ENCODE results near the gene SHC3.

SHC3 gene

DNA sequence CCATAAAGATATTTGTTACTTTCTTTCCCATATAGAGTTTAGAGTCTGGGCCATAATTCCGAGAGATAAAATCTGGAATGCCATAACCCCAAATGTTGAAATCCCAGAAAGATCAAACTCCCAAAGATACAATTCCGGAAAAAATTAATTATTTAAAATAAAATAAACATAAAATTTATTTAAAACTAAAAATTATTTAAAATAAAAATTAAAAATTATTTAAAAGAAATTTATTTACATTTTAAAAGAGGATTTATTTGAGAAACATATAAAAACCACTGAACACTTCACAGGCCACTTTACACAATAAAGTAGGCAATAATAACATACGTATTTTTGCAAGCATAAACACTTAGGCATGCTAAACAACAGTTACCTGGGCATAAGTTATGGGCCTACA, 57.9 kb downstream of the SHC3 start:
- no peak for TF ChIP-seq GATA2 (IDR thresholded peaks at IDR 0.05; ENCODE audit: low read depth, low read length)
- no peak for TF ChIP-seq GATA3 (IDR thresholded peaks at IDR 0.05; ENCODE audit: low read depth, low read length)

DNA sequence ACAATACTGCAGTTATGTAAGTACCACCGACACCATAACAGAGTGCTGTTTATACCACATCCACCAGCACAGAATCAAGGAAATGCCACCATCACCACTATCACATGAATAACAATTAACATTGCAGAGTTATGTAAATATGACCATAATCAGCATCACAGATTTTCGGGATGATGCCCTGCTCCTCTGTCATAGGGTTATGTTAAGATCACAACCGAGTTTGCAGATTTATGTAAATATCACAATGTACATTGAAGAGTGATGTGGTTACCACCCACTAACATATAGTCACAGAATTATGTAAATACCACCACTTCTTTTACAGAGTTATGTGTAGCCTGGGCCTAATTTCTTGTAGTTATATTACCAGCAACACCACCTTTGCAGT, 61.8 kb downstream of the SHC3 start:
- TF ChIP-seq GATA3 (IDR thresholded peaks at IDR 0.05; ENCODE audit: low read depth, low read length) = no peak
- no peak for TF ChIP-seq GATA2 (IDR thresholded peaks at IDR 0.05; ENCODE audit: low read depth, low read length)

DNA sequence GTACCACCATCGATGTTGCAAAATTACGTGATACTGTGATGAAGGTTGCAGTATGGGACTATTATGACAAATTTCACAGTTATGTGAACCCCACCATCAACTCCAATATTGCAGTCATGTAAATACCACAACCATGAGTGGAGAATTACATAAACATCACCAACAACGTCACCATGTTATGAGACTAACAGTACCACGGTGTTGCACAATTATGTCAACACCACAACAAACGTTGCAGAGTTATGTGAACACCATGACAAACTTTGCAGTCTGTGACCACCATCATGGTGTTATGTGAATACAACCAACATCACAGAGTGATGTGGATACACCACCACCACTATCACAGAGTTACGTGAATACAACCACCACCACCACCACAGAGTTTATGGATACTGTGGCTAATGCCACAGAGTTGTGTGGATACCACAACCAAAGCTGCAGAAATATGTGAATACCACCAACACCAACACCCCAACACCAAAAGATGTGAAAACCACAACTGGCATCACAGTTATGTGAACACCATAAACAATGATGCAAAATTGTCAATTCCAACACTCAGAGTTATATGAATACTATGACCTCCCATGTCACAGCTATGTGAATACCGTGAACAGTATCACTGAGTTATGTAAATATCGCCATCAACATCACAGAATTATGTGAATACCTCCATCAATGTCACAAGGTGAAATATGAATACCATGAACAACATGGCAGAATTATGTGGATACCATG, 62.4 kb downstream of the SHC3 start:
- TF ChIP-seq GATA2 (IDR thresholded peaks at IDR 0.05; ENCODE audit: low read depth, low read length) (no peak), GATA3 (IDR thresholded peaks at IDR 0.05; ENCODE audit: low read depth, low read length) (no peak)

DNA sequence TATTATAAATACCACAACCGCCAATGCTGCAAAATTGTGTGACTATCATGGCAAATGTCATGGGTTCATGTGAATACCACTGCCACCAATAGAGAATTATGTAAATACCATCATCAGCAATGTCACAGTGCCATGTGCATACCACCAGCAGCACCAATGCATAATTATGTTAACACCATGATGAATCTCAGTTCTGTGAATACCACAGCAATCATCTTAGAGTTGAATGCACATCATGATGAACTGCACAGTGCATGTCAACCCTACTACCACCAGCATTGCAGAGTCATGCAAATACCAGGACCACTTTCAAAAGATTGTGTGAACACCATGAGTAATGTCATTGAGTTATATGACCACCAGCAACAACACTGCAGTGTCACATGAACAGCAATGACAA, 63.2 kb downstream of the SHC3 start:
- TF ChIP-seq GATA3 (IDR thresholded peaks at IDR 0.05; ENCODE audit: low read depth, low read length) (no peak), GATA2 (IDR thresholded peaks at IDR 0.05; ENCODE audit: low read depth, low read length) (no peak)

DNA sequence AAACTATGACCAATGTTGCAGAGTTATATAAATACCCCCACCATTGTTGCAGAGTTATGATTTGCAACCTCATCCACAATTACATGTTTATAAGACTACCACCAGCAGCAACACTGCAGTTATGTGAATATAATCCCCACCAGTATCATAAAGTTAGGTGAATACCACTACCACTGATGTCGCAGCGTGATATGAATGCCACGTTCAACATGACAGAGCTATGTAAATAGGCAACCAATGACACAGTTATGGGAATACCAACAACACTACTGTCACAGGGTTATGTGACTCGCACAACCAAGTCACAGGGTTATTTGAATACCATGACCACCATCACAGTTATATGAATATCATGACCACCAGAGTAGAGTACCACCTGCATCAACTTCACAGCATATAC, 63.9 kb downstream of the SHC3 start:
- TF ChIP-seq GATA2 (IDR thresholded peaks at IDR 0.05; ENCODE audit: low read depth, low read length) = no peak
- TF ChIP-seq GATA3 (IDR thresholded peaks at IDR 0.05; ENCODE audit: low read depth, low read length) = no peak

DNA sequence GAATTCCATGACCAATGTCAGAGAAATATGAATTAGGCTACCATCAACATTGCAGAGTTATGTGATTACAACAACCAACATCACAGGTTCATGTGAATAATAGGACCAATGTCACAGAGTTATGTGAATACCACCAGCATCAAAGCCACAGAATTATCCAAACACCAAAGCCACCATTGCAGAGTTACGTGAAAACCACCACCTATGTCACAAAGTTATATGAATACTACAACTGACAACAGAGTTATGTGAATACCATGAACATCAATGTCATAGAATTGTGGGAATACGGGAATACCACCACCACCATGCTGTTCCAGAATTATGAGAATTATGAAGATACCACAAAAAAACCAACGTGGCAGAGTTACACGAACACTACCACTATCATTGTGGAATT, 64.8 kb downstream of the SHC3 start:
- TF ChIP-seq GATA3 (IDR thresholded peaks at IDR 0.05; ENCODE audit: low read depth, low read length) (no peak), GATA2 (IDR thresholded peaks at IDR 0.05; ENCODE audit: low read depth, low read length) (no peak)

DNA sequence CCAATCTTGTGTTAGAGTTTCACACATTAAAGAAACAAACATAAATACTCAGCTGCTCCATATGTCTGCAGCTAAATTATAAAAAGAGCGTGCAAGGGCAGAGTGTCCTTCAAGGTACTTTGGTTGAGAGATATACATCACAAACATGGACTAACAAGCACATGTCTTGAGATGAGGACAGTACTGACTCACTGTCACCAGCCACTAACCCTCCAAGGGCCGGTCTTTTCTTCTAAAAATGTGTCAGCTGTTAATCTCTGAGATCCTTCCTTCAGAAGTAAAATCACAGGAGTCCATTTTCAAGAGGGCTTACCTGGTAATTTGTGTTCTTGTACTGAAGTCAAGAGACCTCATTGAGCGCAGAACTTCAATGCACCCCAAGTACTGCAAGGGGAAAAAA, 66.4 kb downstream of the SHC3 start:
- no peak for TF ChIP-seq GATA3 (IDR thresholded peaks at IDR 0.05; ENCODE audit: low read depth, low read length)
- no peak for TF ChIP-seq GATA2 (IDR thresholded peaks at IDR 0.05; ENCODE audit: low read depth, low read length)

DNA sequence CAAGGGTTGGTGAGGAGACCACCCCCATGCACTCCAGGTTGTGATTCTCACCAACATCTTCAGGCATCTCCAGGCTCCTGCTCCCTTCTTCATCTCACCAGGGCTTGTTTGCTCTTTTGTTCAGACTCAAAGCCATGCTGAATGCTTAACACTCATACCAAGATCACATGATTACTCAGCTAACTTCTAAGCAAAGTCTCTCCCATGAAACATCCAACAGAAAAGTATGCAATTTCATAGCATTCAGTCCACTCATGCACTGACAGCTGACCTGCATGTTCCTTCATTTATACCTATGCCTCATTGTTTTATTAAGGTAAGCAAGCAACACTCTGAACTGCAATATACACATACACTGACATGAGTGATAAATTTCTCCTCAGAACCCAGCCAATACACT, 69.0 kb downstream of the SHC3 start:
- TF ChIP-seq GATA2 (IDR thresholded peaks at IDR 0.05; ENCODE audit: low read depth, low read length) (no peak), GATA3 (IDR thresholded peaks at IDR 0.05; ENCODE audit: low read depth, low read length) (no peak)

DNA sequence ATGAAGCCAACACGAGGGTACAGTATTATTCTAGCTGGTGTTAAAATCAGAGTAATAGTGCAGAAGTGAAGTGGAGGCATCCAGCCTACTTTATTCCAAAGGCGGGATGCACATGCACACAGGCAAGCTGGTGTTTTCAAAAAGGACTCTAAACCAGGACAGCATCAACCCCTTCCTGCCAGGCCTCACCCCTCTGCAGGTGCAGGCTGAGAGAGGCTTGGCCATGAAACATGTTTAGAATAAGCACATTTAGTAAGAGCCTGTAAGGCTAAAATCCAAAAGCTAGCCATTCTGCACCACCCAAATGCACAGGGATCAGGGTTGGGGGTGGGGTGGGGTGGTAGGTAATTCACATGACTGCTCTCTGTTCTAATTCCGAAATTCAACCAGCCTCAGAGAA, 71.2 kb downstream of the SHC3 start:
- no peak for TF ChIP-seq GATA3 (IDR thresholded peaks at IDR 0.05; ENCODE audit: low read depth, low read length)
- TF ChIP-seq GATA2 (IDR thresholded peaks at IDR 0.05; ENCODE audit: low read depth, low read length) = no peak

DNA sequence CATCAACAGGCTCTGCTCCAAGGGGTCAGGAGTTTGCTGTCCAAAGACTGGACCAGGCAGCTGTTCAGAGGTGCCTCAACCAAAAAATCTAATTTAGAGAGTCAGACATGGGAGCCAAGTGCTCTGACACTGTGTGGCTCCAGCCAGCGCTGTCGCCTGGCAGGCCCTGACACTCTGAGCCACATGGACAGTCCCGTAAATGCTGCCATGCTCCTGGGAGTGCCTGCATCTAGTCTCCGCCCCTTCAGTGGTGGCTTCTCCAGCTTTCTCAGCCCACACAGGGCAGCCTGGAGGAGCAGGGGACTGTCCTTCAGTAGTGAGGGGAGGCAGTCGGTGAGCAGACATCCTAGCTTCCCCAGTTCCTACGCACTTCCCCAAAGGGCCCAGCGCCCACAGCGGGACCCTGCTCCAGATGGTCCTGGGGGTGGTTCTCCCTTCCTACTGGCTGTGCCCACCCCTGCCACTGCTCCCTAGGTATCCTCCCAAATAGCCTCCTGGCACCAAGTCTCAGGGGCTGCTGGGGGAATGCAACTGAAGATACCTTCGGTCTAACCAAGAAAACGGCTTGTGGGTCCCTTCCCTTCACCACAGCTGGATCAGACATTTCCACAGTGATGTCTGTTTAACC, 72.3 kb downstream of the SHC3 start:
- TF ChIP-seq GATA3 (IDR thresholded peaks at IDR 0.05; ENCODE audit: low read depth, low read length) (no peak), GATA2 (IDR thresholded peaks at IDR 0.05; ENCODE audit: low read depth, low read length) (no peak)

DNA sequence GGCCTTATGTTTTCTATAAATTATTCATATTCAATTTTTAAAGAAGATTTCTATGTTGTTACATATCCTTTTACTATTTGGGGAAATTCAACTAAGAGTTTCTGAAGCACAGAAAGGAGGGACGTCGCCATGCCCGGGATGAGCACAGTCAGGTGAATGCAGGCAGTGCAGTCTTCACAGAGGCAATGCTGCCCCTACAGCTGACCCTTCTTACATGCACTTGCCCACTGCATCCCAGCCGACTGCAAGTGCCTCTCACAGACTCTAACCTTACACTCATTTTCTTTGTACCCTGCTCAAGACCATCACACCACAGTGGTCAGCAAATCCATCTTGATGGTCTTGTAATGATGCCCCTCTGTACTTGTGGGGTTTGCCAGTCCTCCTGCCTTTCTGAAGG, 73.8 kb downstream of the SHC3 start:
- TF ChIP-seq GATA3 (IDR thresholded peaks at IDR 0.05; ENCODE audit: low read depth, low read length) (no peak), GATA2 (IDR thresholded peaks at IDR 0.05; ENCODE audit: low read depth, low read length) (no peak)

DNA sequence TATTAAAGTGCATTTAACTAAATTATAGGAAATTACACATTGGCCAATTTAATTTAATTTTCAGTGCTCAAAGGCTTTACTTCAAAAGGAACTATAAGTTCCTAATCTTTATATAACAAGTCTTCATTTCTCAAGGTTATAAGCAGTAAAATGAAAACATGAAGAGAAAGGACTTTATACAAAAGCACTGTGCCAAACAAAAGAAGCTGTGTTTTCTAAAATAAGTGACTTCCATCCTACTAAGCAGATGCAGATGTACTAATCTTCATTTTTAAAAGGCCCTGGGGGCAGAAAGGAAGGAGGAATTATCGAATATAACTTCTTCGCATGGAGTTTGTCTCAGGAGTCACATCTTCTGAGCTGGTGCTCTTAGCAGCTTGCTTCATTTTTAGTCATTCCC, 81.4 kb downstream of the SHC3 start:
- TF ChIP-seq GATA2 (IDR thresholded peaks at IDR 0.05; ENCODE audit: low read depth, low read length) = no peak
- TF ChIP-seq GATA3 (IDR thresholded peaks at IDR 0.05; ENCODE audit: low read depth, low read length) = no peak

DNA sequence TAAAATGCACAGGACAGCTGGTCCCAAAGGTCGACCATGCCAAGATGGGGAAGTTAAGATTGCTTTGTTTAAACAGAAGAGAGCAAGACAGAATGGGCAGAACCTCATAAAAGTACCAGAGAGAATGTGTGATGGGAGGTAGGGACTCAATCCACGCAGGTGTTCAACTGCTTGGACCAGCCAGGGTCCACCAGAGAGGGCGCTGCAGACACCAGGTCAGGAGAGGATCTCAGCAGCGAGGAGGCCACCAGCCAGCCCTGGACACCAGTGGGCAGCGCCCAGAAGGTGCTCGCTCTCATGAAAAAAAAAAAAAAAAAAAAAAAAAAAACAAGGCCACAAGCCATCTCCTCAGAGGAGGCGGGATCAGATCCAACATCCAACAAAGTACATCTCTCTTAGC, 81.8 kb downstream of the SHC3 start:
- TF ChIP-seq GATA3 (IDR thresholded peaks at IDR 0.05; ENCODE audit: low read depth, low read length) (no peak), GATA2 (IDR thresholded peaks at IDR 0.05; ENCODE audit: low read depth, low read length) (no peak)

DNA sequence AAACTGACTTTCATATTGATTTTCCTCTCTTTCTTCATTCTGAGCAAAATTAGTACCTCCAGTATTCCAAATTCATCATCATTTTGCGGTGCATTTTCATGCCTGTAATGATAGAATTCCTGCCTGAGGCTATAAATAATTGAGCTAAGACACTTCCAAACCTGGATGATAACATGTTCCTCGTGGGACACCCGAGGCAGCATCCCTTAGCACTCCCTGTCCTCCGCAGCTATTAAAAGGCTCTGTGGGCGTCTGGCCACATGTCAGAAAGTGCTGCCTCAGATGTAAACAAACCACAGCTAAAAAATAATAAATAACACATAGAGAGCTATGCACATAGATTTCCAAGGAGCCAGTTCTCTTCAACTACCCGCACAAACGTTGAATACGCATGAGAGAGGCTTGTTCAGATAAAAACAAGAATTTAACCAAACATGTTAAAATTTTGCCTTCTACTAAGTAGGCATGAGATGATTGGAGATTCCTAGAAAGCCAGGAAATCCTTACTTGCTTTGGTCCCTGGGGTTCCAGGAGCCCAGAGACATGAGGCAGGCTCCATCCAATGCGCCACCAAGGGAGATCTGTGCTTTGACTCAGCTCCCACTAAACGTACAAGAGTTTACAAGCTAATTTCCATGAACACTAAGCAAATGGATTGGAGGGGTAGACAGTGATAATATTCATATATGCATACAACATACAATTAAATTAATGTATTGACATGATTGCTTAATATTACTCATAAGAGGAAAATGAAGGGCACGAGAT, 82.7 kb downstream of the SHC3 start:
- TF ChIP-seq GATA3 (IDR thresholded peaks at IDR 0.05; ENCODE audit: low read depth, low read length) (no peak), GATA2 (IDR thresholded peaks at IDR 0.05; ENCODE audit: low read depth, low read length) (no peak)
